HCT116 (cell line): ENCODE data around the gene AXDND1.

ENCODE experiments used
- CEBPB ChIP-seq: IDR thresholded peaks from 2 replicates; pipeline ENCODE4 v1.6.1; 2012; ENCODE audit warnings: low read depth
- CTCF ChIP-seq, 3 experiments: fragments of 200-600 bp in 1 of 3; sonication (generic) in 1 of 3; IDR thresholded peaks in 2 of 3; conservative IDR thresholded peaks in 1 of 3; 2 replicates each; pipeline ENCODE4 v1.5.1; 2012 to 2017; ENCODE audit warnings: low read depth in 2 of 3, low read length in 2 of 3, antibody characterized with exemption in 1 of 3, borderline replicate concordance in 1 of 3, control low read depth in 1 of 3, mild to moderate bottlenecking in 1 of 3, mixed read lengths in 1 of 3, mixed run types in 1 of 3, moderate library complexity in 1 of 3; ENCODE audit not compliant: insufficient read depth in 1 of 3
- POLR2A ChIP-seq: IDR thresholded peaks from 2 replicates; pipeline ENCODE4 v1.7.0; 2011; ENCODE audit warnings: borderline replicate concordance; ENCODE audit not compliant: insufficient read depth, insufficient read length; ENCODE audit errors: extremely low read depth
- POLR2AphosphoS5 ChIP-seq: IDR thresholded peaks from 2 replicates; pipeline ENCODE4 v1.6.1; 2011; ENCODE audit warnings: mild to moderate bottlenecking, low read depth, low read length, moderate library complexity
- RAD21 ChIP-seq: IDR thresholded peaks from 2 replicates; pipeline ENCODE4 v1.6.1; 2012; ENCODE audit warnings: low read depth, mild to moderate bottlenecking
- REST ChIP-seq: IDR thresholded peaks from 2 replicates; pipeline ENCODE4 v1.6.1; 2012; ENCODE audit warnings: low read depth
- SIN3A ChIP-seq: IDR thresholded peaks from 2 replicates; pipeline ENCODE4 v1.6.1; 2012; ENCODE audit warnings: low read depth
- SP1 ChIP-seq: IDR thresholded peaks from 2 replicates; pipeline ENCODE4 v1.6.1; 2012; ENCODE audit warnings: low read depth
- TCF7L2 ChIP-seq: IDR thresholded peaks from 2 replicates; pipeline ENCODE4 v1.7.0; 2011; ENCODE audit warnings: borderline replicate concordance, inconsistent platforms; ENCODE audit not compliant: insufficient read depth, insufficient read length; ENCODE audit errors: extremely low read depth
- ZBTB33 ChIP-seq: IDR thresholded peaks from 2 replicates; pipeline ENCODE4 v1.6.1; 2011; ENCODE audit warnings: mild to moderate bottlenecking, low read length, moderate library complexity; ENCODE audit not compliant: insufficient replicate concordance; ENCODE audit errors: extremely low read depth

- TF ChIP-seq CTCF (IDR thresholded peaks at IDR 0.05 in 2 of 3, conservative IDR thresholded peaks at IDR 0.05 in 1 of 3; ENCODE audit: borderline replicate concordance in 1 of 3, insufficient read depth in 1 of 3, low read depth in 2 of 3, low read length in 2 of 3), result no peak
- TF ChIP-seq TCF7L2, result no peak
- TF ChIP-seq RAD21, result no peak
- no peak for TF ChIP-seq SIN3A
- TF ChIP-seq REST, result no peak
- TF ChIP-seq SP1, result no peak
- no peak for TF ChIP-seq POLR2AphosphoS5
- no peak for TF ChIP-seq CEBPB
- TF ChIP-seq POLR2A, result no peak
- no peak for TF ChIP-seq ZBTB33
These were observed 23.7 kb upstream of the AXDND1 start for GRCh38 chr1:179341943-179342547.
